Adipocyte (in vitro differentiated cells): Measurements from ENCODE around the gene RPL22.
"Not testable (repeated sequence)": the region's sequence is repeated elsewhere in the genome, so short reads cannot be mapped to it uniquely, and the experiment has no call there.

Experiments used
- DNase-seq: peaks from one replicate; pipeline ENCODE4 v3.0.0-alpha.2; 2015; ENCODE audit warnings: low read depth
- H3K27me3 ChIP-seq: replicated peaks from 2 replicates; pipeline ENCODE4 v1.7.0; 2013; ENCODE audit warnings: mild to moderate bottlenecking, low read length, moderate library complexity; ENCODE audit not compliant: control insufficient read depth, insufficient read depth
- H3K36me3 ChIP-seq: 2 replicates; pipeline ENCODE4 v1.7.0; 2013; ENCODE audit warnings: low read length, mild to moderate bottlenecking, moderate library complexity; ENCODE audit not compliant: control insufficient read depth, insufficient read depth, severe bottlenecking
- H3K4me1 ChIP-seq: 2 replicates; pipeline ENCODE4 v1.7.0; 2013; ENCODE audit warnings: mild to moderate bottlenecking, low read length, moderate library complexity; ENCODE audit not compliant: control insufficient read depth, insufficient read depth
- H3K4me3 ChIP-seq: 2 replicates; pipeline ENCODE4 v1.7.0; 2013; ENCODE audit warnings: mild to moderate bottlenecking, low read length, moderate library complexity
- H3K9ac ChIP-seq: 2 replicates; pipeline ENCODE4 v1.7.0; 2013; ENCODE audit warnings: mild to moderate bottlenecking, low read length, moderate library complexity
- H3K9me3 ChIP-seq: 2 replicates; pipeline ENCODE4 v1.7.0; 2013; ENCODE audit warnings: mild to moderate bottlenecking, low read length, moderate library complexity; ENCODE audit not compliant: control insufficient read depth

The RPL22 gene

GRCh38 chr1:6223617-6224016 is 24.2 kb upstream of the RPL22 start:
- Histone ChIP-seq H3K9me3 (no peaks in the 10 kb centered on the region), H3K36me3 (peaks cover 43% of the 10 kb centered on the region), H3K9ac (no peak overlapping the region), H3K27me3 (no peaks in the 10 kb centered on the region), H3K4me1 (peaks cover 11% of the 10 kb centered on the region), H3K4me3 (no peak overlapping the region)
- no peak for DNase-seq

DNA sequence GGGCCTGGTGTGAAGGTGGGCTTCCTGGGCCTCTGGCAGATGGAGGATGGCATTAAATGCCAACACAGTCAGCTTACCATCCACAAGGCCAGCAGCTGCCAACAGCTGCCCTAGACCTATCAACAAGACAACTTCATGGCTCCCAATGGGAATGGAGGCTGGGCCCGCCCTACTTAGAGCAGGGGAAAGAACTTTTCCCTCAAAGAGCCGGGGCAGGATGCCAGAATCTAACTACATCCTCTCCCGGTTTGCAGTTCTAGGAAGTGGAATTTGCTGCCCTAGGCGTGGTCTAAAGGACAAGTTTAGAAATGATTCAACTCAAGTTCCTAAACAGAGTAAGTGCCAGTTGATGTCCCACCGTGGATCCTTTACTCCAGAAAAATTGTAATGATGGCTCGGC is 23.2 kb upstream of the RPL22 start:
- peak; percentile 37 for DNase-seq
- Histone ChIP-seq H3K9me3 (no peaks in the 10 kb centered on the region), H3K36me3 (peaks cover 43% of the 10 kb centered on the region), H3K4me3 (no peak overlapping the region), H3K27me3 (no peaks in the 10 kb centered on the region), H3K4me1 (peaks cover 11% of the 10 kb centered on the region), H3K9ac (no peak overlapping the region)

DNA sequence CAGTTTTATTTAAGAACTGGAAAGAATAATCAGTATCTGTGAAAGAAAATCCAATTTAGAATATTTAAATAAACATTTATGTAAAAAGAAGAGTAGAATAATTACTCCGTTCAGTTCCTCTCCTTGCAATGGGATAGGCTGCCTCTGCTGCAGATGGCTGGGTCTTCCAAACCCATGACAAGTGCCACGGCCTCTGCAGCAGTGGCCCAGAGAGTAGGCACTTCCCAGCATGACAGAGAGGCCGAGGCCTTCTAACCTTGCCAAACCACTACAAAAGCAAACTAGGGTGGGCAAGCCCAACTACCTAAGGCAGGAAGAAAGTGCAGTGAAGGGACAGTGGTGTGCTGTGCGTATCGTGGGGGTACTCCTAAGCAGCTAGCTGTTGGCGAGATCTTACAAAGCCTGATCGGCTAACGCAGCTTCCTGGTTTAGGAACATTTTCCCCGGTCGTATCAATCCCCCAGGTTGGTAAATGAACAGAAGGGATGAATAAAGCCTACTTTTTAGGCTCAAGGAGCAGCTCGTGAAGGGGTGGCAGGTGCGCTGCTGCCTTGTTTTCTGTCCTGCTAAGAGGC is 21.9 kb upstream of the RPL22 start:
- H3K9ac ChIP-seq, result no peak overlapping the region
- H3K9me3 ChIP-seq, result no peaks in the 10 kb centered on the region
- H3K4me3 ChIP-seq, result no peak overlapping the region
- H3K4me1 ChIP-seq, result peaks cover 11% of the 10 kb centered on the region
- H3K27me3 ChIP-seq, result no peaks in the 10 kb centered on the region
- peaks cover 32% of the 10 kb centered on the region for H3K36me3 ChIP-seq
- DNase-seq, result no peak

DNA sequence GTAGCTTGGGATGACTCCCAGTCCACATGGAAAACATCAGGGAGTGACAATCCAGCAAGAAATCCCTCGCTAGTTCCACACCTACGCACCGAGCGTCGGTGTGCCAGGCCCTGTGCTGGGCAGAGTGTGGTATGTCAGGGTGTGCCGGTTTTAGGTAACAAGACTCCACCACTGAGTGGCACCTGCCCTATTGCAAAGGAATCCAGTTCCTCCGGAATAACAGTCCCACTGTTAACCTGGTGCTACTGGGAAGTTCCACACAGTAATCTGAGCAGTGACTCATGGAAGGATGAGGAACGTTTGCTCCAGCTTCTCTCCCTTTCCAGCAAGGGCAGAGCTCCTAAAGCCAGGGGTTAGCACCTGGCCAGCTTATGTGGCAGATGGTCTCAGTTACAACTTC is 20.8 kb upstream of the RPL22 start:
- H3K27me3 ChIP-seq, result no peaks in the 10 kb centered on the region
- H3K36me3 ChIP-seq, result peaks cover 28% of the 10 kb centered on the region
- no peaks in the 10 kb centered on the region for H3K9me3 ChIP-seq
- H3K4me3 ChIP-seq, result no peak overlapping the region
- no peak overlapping the region for H3K9ac ChIP-seq
- no peak for DNase-seq
- H3K4me1 ChIP-seq, result peaks cover 11% of the 10 kb centered on the region

DNA sequence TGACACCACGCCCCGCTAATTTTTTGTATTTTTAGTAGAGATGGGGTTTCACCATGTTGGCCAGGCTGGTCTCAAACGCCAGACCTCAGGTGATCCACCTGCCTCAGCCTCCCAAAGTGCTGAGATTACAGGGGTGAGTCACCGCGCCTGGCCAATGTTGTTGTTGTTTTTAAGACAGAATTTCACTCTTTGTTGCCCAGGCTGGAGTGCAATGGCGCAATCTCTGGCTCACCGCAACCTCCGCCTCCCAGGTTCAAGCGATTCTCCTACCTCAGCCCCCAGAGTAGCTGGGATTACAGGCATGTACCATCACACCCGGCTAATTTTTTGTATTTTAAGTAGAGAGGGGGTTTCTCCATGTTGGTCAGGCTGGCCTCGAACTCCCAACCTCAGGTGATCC is 20.2 kb upstream of the RPL22 start:
- H3K4me3 ChIP-seq, H3K9ac ChIP-seq, H3K9me3 ChIP-seq, DNase-seq, H3K27me3 ChIP-seq: not testable (repeated sequence)
- Histone ChIP-seq H3K4me1 (peaks cover 11% of the 10 kb centered on the region), H3K36me3 (peaks cover 22% of the 10 kb centered on the region)

- DNase-seq, result no peak
- H3K4me1 ChIP-seq, result peaks cover 11% of the 10 kb centered on the region
- no peak overlapping the region for H3K4me3 ChIP-seq
- H3K36me3 ChIP-seq, result peaks cover 11% of the 10 kb centered on the region
- no peaks in the 10 kb centered on the region for H3K9me3 ChIP-seq
- no peak overlapping the region for H3K9ac ChIP-seq
- no peaks in the 10 kb centered on the region for H3K27me3 ChIP-seq
Measured at GRCh38 chr1:6218375-6219164, 19.2 kb upstream of the RPL22 start.

- no peak overlapping the region for H3K4me3 ChIP-seq
- no peaks in the 10 kb centered on the region for H3K9me3 ChIP-seq
- no peaks in the 10 kb centered on the region for H3K27me3 ChIP-seq
- peaks cover 7% of the 10 kb centered on the region for H3K4me1 ChIP-seq
- H3K36me3 ChIP-seq, result no peaks in the 10 kb centered on the region
- H3K9ac ChIP-seq, result no peak overlapping the region
- DNase-seq, result no peak
Measured at GRCh38 chr1:6212193-6212959, 13.0 kb upstream of the RPL22 start.

DNA sequence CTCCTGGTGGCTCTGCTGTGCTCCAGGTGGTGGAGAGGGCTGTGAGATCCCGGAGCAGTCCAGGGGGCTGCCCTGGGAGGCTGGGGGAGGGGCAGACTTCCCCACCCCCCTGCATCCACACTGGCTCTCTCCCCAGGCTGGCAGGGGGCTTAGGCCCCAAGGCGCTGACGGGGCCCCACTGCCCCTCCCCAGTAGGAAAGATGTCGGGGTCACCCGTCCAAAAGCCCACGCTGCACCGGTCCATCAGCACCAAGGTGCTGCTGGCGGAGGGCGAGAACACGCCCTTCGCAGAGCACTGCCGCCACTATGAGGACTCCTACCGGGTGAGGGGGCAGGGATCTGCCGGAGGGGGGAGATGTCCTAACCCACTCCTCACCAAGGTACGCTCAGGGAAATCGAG is 12.3 kb upstream of the RPL22 start:
- Histone ChIP-seq H3K4me1 (peaks cover 7% of the 10 kb centered on the region), H3K9me3 (no peaks in the 10 kb centered on the region), H3K36me3 (no peaks in the 10 kb centered on the region), H3K4me3 (no peak overlapping the region), H3K27me3 (no peaks in the 10 kb centered on the region), H3K9ac (no peak overlapping the region)
- no peak for DNase-seq

DNA sequence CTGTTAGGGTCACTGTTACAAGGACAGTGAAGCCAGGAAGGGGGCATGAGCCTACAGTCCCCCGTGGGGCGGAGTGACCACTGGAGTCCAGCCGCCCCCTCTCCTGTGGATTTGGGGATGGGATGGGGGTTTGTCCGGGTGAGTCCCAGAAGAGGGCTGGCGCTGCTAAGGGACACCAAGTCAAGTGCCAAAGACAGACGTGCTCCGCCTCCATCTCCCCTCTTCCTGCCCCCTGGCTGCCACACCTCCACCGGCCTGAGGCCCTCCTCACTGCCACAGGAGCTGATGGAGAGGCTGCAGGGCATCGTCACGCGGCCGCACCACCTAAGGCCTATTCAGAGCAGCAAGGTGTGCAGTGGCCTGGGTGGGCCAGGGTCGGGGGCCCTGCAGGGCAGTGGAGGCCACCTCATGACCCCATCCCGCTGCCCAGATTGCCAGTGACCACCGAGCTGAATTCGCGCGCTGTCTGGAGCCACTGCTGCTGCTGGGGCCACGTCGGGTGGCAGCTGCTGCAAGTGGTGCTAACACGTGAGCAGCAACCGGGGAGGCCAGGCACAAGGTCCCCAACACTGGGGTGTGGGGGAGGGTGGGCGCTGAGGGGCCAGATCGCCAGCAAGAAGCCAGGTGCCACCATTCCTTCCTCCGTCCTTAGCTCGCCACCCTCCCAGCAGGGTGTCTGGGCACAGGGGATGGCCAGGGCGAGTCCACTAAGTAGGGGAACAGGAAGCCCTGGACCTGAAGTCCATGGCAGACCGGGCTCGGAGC is 11.4 kb upstream of the RPL22 start:
- Histone ChIP-seq H3K9me3 (no peaks in the 10 kb centered on the region), H3K4me3 (no peak overlapping the region), H3K27me3 (no peaks in the 10 kb centered on the region), H3K4me1 (peaks cover 7% of the 10 kb centered on the region), H3K9ac (no peak overlapping the region), H3K36me3 (no peaks in the 10 kb centered on the region)
- no peak for DNase-seq

DNA sequence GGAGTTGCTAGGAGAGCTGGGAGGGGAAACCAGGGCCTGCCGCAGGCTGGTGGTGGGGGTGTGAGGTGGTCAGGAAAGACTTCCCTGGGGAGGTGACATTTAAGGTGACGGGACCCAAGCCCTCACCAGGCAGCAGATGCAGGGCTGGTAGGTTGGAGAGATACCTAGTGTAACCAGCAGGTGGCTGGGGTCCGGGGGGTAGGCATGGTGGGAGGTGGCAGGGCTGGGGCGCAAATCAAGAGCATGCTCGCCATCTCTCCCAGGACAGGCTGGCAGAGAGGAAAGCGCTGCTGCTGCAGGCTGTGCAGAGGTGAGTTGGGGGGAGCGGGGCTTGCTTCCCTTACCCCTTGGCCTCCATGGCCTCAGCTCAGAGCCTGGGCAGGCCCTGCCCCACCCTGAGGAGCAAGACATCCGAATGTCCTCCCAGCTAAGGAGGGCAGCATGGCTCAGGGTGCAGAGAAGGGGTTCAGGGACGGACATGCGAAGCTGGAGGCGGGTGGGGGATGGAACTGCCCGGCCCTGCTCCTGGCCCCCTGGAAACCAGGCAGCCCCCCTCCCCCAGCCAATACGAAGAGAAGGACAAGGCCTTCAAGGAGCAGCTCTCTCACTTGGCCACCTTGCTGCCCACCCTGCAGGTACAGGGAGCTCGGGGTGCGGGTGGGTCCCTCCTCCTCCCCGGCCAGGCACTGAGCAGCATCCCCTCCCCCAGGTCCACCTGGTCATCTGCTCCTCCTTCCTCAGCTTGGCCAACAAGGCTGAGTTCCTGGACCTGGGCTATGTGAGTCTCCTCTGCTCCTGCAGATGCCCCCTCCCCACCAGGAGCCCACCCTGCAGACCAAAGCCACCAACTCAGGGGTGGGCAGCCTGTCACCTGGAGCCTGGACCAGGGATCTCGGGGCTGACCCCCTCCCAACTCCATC is 10.5 kb upstream of the RPL22 start:
- H3K4me3 ChIP-seq, result peak overlapping the region; percentile 67
- DNase-seq, result no peak
- H3K9ac ChIP-seq, result peak overlapping the region; percentile 52
- H3K9me3 ChIP-seq, result no peaks in the 10 kb centered on the region
- H3K27me3 ChIP-seq, result no peaks in the 10 kb centered on the region
- peaks cover 9% of the 10 kb centered on the region for H3K4me1 ChIP-seq
- H3K36me3 ChIP-seq, result no peaks in the 10 kb centered on the region
